Stimulated activated CD4-positive, alpha-beta T cell treated with anti-CD3 and anti-CD28 coated beads, Interleukin-12 subunit alpha, Interleukin-12 subunit beta, amount 100 ng/mL, for 48 hours (primary cell): Measurements from ENCODE around the gene HOXD10.

ENCODE experiments used
- DNase-seq, 3 donors: peaks; one replicate each; pipeline ENCODE4 v3.0.0-alpha.2; 2020; ENCODE audit warnings: low read depth in 2 of 3, low spot score in 1 of 3

The HOXD10 gene

DNA sequence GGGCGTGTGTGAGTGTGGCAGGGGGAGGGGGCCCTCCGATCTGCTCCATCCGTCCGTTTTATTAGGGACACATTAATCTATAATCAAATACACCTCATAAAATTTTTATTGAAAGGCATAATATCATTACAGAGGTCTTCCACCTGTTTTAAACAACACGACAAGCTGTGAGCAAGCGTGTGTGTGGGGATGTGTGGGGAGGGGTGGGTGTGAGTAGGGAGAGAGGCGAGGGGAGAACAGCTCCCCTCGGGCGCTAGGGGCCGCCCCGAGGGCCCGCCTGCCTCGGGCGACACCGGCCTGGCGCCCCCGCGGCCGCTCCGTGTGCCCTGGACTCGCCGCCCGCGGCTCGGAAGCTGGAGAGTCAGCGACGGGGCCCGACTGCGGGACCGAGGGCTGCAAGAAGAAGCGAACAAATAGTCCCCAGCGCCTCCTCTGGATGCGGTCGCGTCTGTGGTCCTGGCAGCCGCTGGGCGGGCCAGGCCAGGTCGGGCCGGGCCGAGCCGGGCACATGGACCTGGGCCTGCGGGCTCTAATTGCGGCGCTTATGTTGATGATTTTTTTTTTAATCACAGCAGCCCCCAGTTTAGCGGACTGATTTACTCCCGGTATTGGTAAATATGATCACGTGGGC, 5.6 kb downstream of the HOXD10 start:
- DNase-seq = no peak

DNA sequence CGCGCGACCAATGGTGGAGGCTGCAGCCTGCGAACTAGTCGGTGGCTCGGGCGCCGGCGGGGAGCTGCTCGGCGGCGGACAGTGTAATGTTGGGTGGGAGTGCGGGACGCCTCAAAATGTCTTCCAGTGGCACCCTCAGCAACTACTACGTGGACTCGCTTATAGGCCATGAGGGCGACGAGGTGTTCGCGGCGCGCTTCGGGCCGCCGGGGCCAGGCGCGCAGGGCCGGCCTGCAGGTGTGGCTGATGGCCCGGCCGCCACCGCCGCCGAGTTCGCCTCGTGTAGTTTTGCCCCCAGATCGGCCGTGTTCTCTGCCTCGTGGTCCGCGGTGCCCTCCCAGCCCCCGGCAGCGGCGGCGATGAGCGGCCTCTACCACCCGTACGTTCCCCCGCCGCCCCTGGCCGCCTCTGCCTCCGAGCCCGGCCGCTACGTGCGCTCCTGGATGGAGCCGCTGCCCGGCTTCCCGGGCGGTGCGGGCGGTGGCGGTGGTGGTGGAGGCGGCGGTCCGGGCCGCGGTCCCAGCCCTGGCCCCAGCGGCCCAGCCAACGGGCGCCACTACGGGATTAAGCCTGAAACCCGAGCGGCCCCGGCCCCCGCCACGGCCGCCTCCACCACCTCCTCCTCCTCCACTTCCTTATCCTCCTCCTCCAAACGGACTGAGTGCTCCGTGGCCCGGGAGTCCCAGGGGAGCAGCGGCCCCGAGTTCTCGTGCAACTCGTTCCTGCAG, 6.3 kb downstream of the HOXD10 start, which contains the start of gene HOXD9:
Gene HOXD9 (plus strand): TSS at position 37 of the 728 bp plus-strand sequence. CDS start 50 bp downstream, at position 87.
- no peak for DNase-seq

DNA sequence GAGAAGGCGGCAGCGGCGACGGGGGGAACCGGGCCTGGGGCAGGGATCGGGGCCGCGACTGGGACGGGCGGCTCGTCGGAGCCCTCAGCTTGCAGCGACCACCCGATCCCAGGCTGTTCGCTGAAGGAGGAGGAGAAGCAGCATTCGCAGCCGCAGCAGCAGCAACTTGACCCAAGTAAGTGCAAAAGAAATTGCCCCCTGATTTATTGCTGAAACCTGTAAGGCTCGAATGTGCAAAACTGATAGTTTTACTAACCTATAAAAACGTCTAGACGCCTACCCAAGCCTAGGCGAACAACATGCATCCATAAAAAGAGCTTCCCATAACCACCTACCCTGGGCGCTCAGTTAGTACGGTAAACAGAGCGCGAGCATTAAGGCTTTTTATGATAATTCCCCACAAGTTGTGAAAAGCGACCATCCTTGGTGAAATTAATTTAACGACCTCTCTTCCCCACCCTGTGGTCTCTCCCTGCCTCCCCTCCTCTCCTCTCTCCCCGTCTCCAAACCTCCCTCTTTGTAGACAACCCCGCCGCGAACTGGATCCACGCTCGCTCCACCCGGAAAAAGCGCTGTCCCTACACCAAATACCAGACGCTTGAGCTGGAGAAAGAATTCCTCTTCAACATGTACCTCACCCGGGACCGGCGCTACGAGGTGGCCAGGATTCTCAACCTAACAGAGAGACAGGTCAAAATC, 7.0 kb downstream of the HOXD10 start:
- DNase-seq = no peak

DNA sequence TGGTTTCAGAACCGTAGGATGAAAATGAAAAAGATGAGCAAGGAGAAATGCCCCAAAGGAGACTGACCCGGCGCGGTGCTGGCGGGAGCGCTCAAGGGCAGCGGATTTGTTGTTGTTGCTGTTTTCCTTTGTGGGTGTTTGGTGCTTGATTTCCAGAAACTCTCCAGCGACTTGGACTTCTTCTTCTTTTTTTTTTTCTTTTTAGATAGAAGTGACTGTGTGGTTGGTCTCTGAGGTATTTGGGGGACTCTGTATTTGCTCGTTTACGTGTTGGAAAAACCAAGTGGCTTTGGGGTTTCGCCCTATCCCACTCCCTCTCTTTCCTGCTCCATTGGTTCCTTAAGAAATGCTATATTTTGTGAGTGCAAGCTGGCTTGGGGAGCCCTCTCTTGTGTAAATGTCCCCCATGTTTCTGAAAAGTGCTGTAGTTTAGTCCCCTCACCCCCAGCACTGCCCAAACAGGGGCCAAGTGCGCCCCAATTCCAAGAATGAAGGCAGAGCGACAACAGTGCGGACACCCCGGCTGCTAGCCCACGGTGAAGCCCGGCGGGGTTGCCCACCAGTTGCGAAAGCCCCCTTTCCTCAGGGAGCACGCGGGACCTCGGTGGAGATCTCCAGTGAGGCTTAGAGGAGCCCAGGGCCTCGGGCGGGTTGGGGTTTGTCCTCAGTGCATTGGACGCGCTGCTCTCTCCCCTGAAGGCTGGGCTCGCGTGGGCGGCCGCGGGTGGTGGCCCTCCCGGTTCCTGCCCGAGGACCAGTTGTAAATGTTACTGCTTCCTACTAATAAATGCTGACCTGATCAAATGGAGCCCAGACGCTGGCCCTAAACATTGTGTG, 7.8 kb downstream of the HOXD10 start:
- DNase-seq = no peak

GRCh38 chr2:176124947-176125771, 8.6 kb downstream of the HOXD10 start:
- DNase-seq = no peak

DNA sequence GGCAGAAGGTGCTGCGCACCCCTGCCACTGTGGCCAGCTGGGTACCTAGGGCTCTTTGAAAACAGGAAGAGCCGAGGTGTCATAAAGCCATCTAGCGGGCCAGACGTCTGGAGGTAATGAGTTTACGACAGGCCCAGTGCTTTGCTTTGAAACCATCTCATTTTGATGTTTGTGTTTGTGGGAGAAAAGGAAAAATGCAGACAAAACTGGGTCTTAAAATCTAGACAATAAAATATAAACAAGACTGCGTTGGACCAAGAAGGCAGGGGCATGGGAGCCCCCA, 9.1 kb downstream of the HOXD10 start:
- DNase-seq = no peak

DNA sequence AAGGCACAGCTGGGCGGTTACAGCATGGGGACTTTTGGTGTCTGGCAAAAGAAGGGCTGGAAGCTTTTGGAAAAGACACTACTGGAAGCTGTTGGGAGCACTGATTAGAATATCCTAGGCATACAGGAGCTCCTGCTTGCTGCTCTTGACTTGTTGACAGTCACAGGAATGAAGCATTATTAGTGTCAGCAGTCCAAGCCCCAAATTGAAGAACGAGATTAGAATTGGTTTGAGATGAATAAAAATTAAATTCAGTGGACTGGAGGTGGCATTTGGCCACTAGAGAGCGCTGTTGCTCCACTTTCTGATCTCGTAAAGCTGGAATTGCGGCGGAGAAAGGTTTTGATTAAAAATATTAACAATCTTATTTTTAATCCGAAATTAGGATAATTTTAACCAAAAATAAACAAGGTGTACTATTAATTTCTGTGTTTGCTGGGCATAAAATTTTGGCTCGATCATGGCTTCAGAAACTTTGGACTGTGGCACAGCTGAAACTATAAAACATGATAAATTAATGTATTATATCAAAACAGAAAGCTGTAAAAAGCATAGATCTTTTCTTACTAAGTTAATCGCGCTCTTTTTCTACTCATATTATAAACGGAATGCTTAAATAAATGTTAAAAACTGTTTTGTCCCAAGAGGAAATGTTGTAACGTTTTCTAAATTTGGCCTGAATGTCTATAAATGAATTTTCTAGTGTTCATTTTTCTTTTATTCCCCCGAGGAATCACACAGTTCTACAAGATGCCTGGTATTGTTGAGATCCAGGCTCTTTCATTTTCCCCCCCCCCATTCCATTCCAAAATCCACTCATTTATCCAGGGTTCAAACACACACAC, 10.6 kb downstream of the HOXD10 start:
- peak in 2 of 3 donors; percentile 54 to 69 for DNase-seq

DNA sequence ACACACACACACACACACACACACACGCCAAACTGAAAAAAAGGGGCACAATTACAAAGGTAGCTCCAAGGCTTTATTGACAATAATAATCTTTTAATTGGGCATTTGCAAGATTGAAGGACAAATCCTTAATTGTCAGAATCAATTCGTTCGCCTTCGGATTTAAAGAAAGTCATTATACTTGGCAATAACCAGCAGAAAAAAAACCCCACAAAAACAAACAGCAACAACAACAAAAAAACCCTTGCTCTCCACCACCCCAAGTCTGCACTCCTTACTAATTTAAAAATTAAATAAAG, 11.1 kb downstream of the HOXD10 start:
- no peak for DNase-seq

DNA sequence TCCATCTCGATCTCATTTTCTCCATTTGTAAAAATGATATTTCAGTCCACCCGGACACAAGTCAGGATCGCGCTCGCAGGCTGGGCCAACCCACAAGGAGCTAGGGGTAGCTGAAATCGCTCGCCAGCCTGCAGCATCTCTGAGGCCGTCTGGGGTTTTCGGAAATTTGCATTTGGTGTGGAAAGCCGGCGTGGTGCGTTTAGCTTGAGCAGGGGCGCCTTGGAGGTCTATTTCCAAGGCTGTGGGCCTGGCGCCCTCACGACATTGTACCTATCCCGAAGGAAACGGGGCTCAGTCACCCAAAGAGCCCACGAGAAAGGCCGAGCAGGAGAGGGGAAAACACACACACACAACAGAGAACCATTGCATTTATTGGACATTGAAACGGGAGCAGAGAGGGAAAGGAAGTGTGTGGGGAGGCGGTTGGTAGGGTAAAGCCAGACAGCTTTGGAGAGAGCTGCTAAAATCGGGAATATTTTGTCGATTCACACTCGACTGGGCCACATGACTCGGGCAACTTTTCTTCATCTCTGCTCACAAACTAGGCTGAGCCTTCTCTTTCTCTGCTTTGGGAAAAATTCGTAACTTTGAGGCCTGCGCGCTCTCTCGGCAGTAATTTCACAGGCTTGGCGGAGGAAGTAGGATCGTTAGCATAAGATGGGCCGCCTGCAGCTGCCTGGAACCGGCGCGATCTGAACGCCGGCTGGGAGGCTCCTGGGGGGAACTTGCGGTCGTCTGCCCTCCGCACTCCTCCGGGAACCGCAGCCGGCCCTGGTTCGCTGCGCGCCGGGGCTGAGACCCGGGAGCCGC, 11.8 kb downstream of the HOXD10 start:
- no peak for DNase-seq

GRCh38 chr2:176128982-176129796, 12.6 kb downstream of the HOXD10 start, which contains the start of gene HOXD8:
Gene HOXD8, plus strand, starts transcription at chr2:176129705. Its CDS starts 662 bp downstream, at chr2:176130367.
- no peak for DNase-seq

DNA sequence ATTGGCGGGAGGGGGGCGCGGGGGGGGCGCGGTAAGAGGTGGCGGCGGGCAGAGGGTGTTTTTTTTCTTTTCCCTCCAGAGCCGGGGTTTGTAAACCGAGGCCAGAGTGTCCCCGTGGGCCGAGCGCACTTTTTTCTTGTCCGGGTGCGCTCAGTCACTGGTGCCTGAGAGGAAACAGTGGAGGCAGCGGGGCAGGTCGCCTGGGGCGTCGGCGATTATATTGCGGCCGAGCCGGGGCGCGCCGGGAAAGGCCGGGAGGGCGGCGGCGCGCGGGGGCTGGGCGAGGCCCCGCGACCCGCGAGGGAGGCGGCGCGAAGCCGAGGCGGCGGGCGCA, 13.2 kb downstream of the HOXD10 start:
- no peak for DNase-seq

DNA sequence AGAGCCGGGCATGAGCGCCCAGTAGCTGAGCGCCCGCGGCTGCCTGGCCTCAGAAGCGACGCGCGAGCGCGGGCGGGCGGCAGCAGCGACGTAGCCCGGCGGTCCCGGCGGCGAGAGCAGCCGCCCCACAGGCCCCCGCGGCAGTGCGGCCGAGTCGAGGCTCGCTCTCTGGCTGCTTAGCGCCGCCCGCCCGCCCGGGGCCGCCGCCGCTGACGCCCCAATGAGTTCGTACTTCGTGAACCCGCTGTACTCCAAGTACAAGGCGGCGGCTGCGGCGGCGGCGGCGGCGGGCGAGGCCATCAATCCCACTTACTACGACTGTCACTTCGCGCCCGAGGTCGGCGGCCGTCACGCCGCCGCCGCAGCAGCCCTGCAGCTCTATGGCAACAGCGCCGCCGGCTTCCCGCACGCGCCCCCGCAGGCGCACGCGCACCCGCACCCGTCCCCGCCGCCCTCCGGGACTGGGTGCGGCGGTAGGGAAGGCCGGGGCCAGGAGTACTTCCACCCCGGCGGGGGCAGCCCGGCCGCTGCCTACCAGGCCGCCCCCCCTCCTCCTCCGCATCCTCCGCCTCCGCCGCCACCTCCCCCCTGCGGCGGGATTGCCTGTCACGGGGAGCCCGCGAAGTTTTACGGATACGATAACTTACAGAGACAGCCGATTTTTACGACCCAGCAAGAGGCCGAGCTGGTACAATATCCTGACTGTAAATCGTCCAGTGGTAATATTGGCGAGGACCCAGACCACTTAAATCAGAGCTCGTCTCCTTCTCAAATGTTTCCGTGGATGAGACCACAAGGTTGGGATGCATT, 13.8 kb downstream of the HOXD10 start:
- no peak for DNase-seq

GRCh38 chr2:176130957-176131847, 14.6 kb downstream of the HOXD10 start:
- DNase-seq = no peak

- no peak for DNase-seq
Measured at GRCh38 chr2:176131848-176132158, 15.2 kb downstream of the HOXD10 start.

DNA sequence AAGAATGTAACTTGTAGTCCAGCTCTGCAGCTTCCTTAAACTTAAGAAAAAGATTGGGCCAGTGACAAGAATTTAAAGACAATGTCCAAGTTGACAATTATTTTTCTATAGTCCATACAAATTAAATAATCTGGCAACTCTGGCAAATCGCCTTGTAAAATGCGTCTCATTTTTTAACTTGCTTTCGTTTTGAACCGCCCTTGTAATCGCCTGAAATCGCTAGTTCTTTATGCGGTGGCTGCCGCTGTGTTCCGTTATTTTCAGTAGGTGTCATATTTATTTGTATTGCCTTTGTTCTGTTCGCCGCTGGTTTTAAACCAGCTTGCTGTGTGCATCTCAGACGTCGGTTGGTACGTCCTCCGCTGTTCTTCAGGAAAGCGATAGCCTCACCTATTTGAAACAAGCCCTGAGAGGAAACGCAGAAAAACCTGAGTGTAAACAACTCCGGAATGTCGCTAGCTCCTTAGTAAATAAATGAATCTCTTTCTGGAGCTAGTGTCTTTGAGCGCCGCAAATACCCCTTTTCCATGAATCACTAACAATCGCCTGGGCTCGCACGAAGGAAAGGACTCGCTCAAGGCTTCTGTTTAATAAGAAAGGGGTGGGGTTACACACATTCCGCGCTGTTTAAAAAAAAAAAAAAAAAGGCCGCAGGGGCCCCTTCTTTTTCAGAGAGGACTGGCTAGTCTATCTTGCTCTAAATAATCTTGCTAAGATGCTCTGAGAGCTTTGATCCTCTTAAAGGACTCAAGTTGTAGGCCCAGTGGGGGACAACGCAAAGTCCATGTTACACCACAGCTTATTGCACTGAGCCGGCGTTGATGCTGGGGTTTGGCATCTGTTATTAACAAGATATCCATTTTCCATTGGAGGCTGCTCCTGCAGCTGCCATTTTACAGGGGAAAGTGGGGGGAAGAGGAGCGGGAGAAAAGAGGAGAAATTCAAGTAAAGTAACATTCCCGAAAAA, 15.9 kb downstream of the HOXD10 start:
- DNase-seq = no peak
